Subcutaneous abdominal adipose tissue (tissue), 5 donors: ENCODE results near the gene TAS1R3.

Experiments used
- H3K27ac ChIP-seq: one replicate; pipeline ENCODE4 v1.7.0; 2013; ENCODE audit warnings: low read depth, mild to moderate bottlenecking, inconsistent platforms, low read length, moderate library complexity
- H3K27me3 ChIP-seq, 5 donors: one replicate each; pipeline ENCODE4 v1.7.0; 2013; ENCODE audit warnings: low read length in 5 of 5, inconsistent platforms in 1 of 5; ENCODE audit not compliant: control insufficient read depth in 5 of 5, insufficient read depth in 4 of 5
- H3K36me3 ChIP-seq, 5 donors: one replicate each; pipeline ENCODE4 v1.7.0; 2013; ENCODE audit warnings: low read length in 5 of 5; ENCODE audit not compliant: control insufficient read depth in 5 of 5, insufficient read depth in 5 of 5
- H3K4me1 ChIP-seq, 5 donors: one replicate each; pipeline ENCODE4 v1.7.0; 2013; ENCODE audit warnings: low read length in 5 of 5, mild to moderate bottlenecking in 3 of 5, moderate library complexity in 1 of 5; ENCODE audit not compliant: control insufficient read depth in 5 of 5, insufficient read depth in 5 of 5
- H3K4me3 ChIP-seq, 5 donors: one replicate each; pipeline ENCODE4 v1.7.0; 2013; ENCODE audit warnings: low read length in 5 of 5, low read depth in 1 of 5
- H3K9ac ChIP-seq, 5 donors: one replicate each; pipeline ENCODE4 v1.7.0; 2013; ENCODE audit warnings: low read length in 5 of 5, mild to moderate bottlenecking in 4 of 5, moderate library complexity in 3 of 5
- H3K9me3 ChIP-seq, 5 donors: one replicate each; pipeline ENCODE4 v1.7.0; 2013; ENCODE audit warnings: low read length in 5 of 5; ENCODE audit not compliant: control insufficient read depth in 5 of 5
- donor health status: healthy.
- donor health status: healthy.
- donor health status: healthy.
- donor health status: healthy.
- donor health status: healthy.

Gene TAS1R3

GRCh38 chr1:1336931-1337792 is 6.1 kb downstream of the TAS1R3 start:
- no peak overlapping the region for H3K27ac ChIP-seq
- no peaks in the 10 kb centered on the region for H3K9me3 ChIP-seq
- H3K27me3 ChIP-seq: peaks cover 0 to 1% (median 0%) of the 10 kb centered on the region in 5 donors
- H3K4me3 ChIP-seq: no peak overlapping the region
- peaks cover 0 to 8% (median 3%) of the 10 kb centered on the region in 5 donors for H3K4me1 ChIP-seq
- H3K36me3 ChIP-seq: peaks cover 0 to 64% (median 45%) of the 10 kb centered on the region in 5 donors
- H3K9ac ChIP-seq: no peak overlapping the region

- H3K36me3 ChIP-seq: peaks cover 0 to 64% (median 45%) of the 10 kb centered on the region in 5 donors
Observed at GRCh38 chr1:1337793-1338147, 6.7 kb downstream of the TAS1R3 start.

GRCh38 chr1:1338278-1338677 is 7.2 kb downstream of the TAS1R3 start:
- Histone ChIP-seq H3K27ac (no peak overlapping the region), H3K36me3 (peaks cover 0 to 64% (median 45%) of the 10 kb centered on the region in 5 donors), H3K27me3 (no peaks in the 10 kb centered on the region), H3K4me3 (no peak overlapping the region), H3K4me1 (peaks cover 0 to 6% (median 2%) of the 10 kb centered on the region in 5 donors), H3K9ac (no peak overlapping the region), H3K9me3 (no peaks in the 10 kb centered on the region)

More at GRCh38 chr1:1337793-1338147, 6.7 kb downstream of the TAS1R3 start:
- H3K9ac ChIP-seq: no peak overlapping the region
- H3K9me3 ChIP-seq: no peaks in the 10 kb centered on the region
- no peaks in the 10 kb centered on the region for H3K27me3 ChIP-seq
- H3K4me3 ChIP-seq: no peak overlapping the region
- peaks cover 0 to 8% (median 3%) of the 10 kb centered on the region in 5 donors for H3K4me1 ChIP-seq
- no peak overlapping the region for H3K27ac ChIP-seq

- Histone ChIP-seq H3K27me3 (no peaks in the 10 kb centered on the region), H3K36me3 (peaks cover 0 to 63% (median 45%) of the 10 kb centered on the region in 5 donors), H3K9ac (no peak overlapping the region), H3K27ac (no peak overlapping the region), H3K4me3 (no peak overlapping the region), H3K9me3 (no peaks in the 10 kb centered on the region), H3K4me1 (peaks cover 0 to 13% (median 3%) of the 10 kb centered on the region in 5 donors)
Observed at GRCh38 chr1:1340185-1340584, 9.1 kb downstream of the TAS1R3 start.

- Histone ChIP-seq H3K27ac (no peak overlapping the region), H3K9ac (no peak overlapping the region), H3K9me3 (no peaks in the 10 kb centered on the region), H3K4me3 (no peak overlapping the region), H3K36me3 (peaks cover 0 to 56% (median 43%) of the 10 kb centered on the region in 5 donors), H3K27me3 (no peaks in the 10 kb centered on the region), H3K4me1 (peaks cover 0 to 21% (median 11%) of the 10 kb centered on the region in 5 donors)
Observed at GRCh38 chr1:1340791-1341548, 9.9 kb downstream of the TAS1R3 start.

GRCh38 chr1:1341549-1342021 is 10.5 kb downstream of the TAS1R3 start:
- H3K4me1 ChIP-seq: peaks cover 0 to 27% (median 17%) of the 10 kb centered on the region in 5 donors
- H3K9ac ChIP-seq: no peak overlapping the region
- peaks cover 0 to 50% (median 43%) of the 10 kb centered on the region in 5 donors for H3K36me3 ChIP-seq
- H3K27ac ChIP-seq: no peak overlapping the region
- H3K9me3 ChIP-seq: no peaks in the 10 kb centered on the region
- H3K27me3 ChIP-seq: no peaks in the 10 kb centered on the region
- no peak overlapping the region for H3K4me3 ChIP-seq

- no peaks in the 10 kb centered on the region for H3K9me3 ChIP-seq
- H3K36me3 ChIP-seq: peaks cover 0 to 47% (median 43%) of the 10 kb centered on the region in 5 donors
- no peak overlapping the region for H3K9ac ChIP-seq
- no peaks in the 10 kb centered on the region for H3K27me3 ChIP-seq
- H3K4me3 ChIP-seq: no peak overlapping the region
- H3K4me1 ChIP-seq: peaks cover 0 to 33% (median 22%) of the 10 kb centered on the region in 5 donors
- no peak overlapping the region for H3K27ac ChIP-seq
Observed at GRCh38 chr1:1342061-1342562, 11.0 kb downstream of the TAS1R3 start.

GRCh38 chr1:1342584-1343115 is 11.6 kb downstream of the TAS1R3 start:
- Histone ChIP-seq H3K27ac (no peak overlapping the region), H3K27me3 (no peaks in the 10 kb centered on the region), H3K4me3 (no peak overlapping the region), H3K9ac (no peak overlapping the region), H3K9me3 (no peaks in the 10 kb centered on the region), H3K4me1 (peaks cover 0 to 38% (median 27%) of the 10 kb centered on the region in 5 donors), H3K36me3 (peaks cover 0 to 42% (median 39%) of the 10 kb centered on the region in 5 donors)

GRCh38 chr1:1343811-1344421 is 12.8 kb downstream of the TAS1R3 start:
- peaks cover 0 to 47% (median 39%) of the 10 kb centered on the region in 5 donors for H3K4me1 ChIP-seq
- H3K4me3 ChIP-seq: no peak overlapping the region
- no peak overlapping the region for H3K27ac ChIP-seq
- H3K9ac ChIP-seq: peak overlapping the region in 2 of 5 donors; percentile 16 to 56
- H3K36me3 ChIP-seq: peaks cover 0 to 33% (median 31%) of the 10 kb centered on the region in 5 donors
- no peaks in the 10 kb centered on the region for H3K27me3 ChIP-seq
- H3K9me3 ChIP-seq: no peaks in the 10 kb centered on the region
